Nephron (organoid): ENCODE results near the gene OR2G2.

Source experiments
- H3K27ac Mint-ChIP-seq, 3 experiments: 2 replicates each; pipeline ENCODE4 v1.8.0; 2020; ENCODE audit warnings: mixed read lengths in 3 of 3, mild to moderate bottlenecking in 2 of 3, moderate library complexity in 1 of 3
- H3K27me3 Mint-ChIP-seq: 2 replicates; pipeline ENCODE4 v1.8.0; 2021; ENCODE audit warnings: low read depth, mild to moderate bottlenecking, moderate library complexity, mixed read lengths
- H3K36me3 Mint-ChIP-seq: 2 replicates; pipeline ENCODE4 v1.8.0; 2020; ENCODE audit warnings: low read depth, mixed read lengths
- H3K4me1 Mint-ChIP-seq: 2 replicates; pipeline ENCODE4 v1.8.0; 2020; ENCODE audit warnings: mixed read lengths
- H3K4me3 Mint-ChIP-seq, 3 experiments: 2 replicates each; pipeline ENCODE4 v1.8.0; 2020; ENCODE audit warnings: mild to moderate bottlenecking in 3 of 3, mixed read lengths in 3 of 3, moderate library complexity in 2 of 3
- H3K9me3 Mint-ChIP-seq: 2 replicates; pipeline ENCODE4 v1.8.0; 2020; ENCODE audit warnings: mixed read lengths
- CTCF ChIP-seq, 3 experiments: fragments of 200-600 bp; sonication (generic); IDR thresholded peaks; one replicate each; pipeline ENCODE4 v1.5.0; 2021; ENCODE audit warnings: antibody characterized with exemption in 3 of 3; ENCODE audit not compliant: unreplicated experiment in 3 of 3

Gene OR2G2

GRCh38 chr1:247588060-247588459 lies at the start of gene OR2G2:
Gene OR2G2, plus strand, starts transcription at chr1:247588360. Its CDS starts 0 bp downstream, at chr1:247588360.
- Mint-ChIP-seq H3K27me3 (no peaks in the 10 kb centered on the region), H3K4me1 (no peaks in the 10 kb centered on the region), H3K27ac (no peak within 1 kb of the TSS), H3K9me3 (peaks cover 3% of the 10 kb centered on the region), H3K36me3 (no peaks in the 10 kb centered on the region), H3K4me3 (no peak within 1 kb of the TSS)
- TF ChIP-seq CTCF (IDR thresholded peaks at IDR 0.05; ENCODE audit: unreplicated experiment in 3 of 3): no peak

GRCh38 chr1:247538561-247538960 lies 49.6 kb upstream of the OR2G2 start:
- H3K4me3 Mint-ChIP-seq: no peak overlapping the region
- H3K27ac Mint-ChIP-seq: no peak overlapping the region
- H3K27me3 Mint-ChIP-seq: no peaks in the 10 kb centered on the region
- H3K4me1 Mint-ChIP-seq: no peaks in the 10 kb centered on the region
- no peak for TF ChIP-seq CTCF (IDR thresholded peaks at IDR 0.05; ENCODE audit: unreplicated experiment in 3 of 3)
- H3K36me3 Mint-ChIP-seq: no peaks in the 10 kb centered on the region
- H3K9me3 Mint-ChIP-seq: no peaks in the 10 kb centered on the region

GRCh38 chr1:247539215-247539614 lies 48.9 kb upstream of the OR2G2 start:
- TF ChIP-seq CTCF (IDR thresholded peaks at IDR 0.05; ENCODE audit: unreplicated experiment in 3 of 3): no peak
- no peak overlapping the region for H3K27ac Mint-ChIP-seq
- no peaks in the 10 kb centered on the region for H3K4me1 Mint-ChIP-seq
- no peaks in the 10 kb centered on the region for H3K9me3 Mint-ChIP-seq
- H3K4me3 Mint-ChIP-seq: no peak overlapping the region
- no peaks in the 10 kb centered on the region for H3K36me3 Mint-ChIP-seq
- H3K27me3 Mint-ChIP-seq: no peaks in the 10 kb centered on the region

- H3K4me1 Mint-ChIP-seq: no peaks in the 10 kb centered on the region
- H3K27ac Mint-ChIP-seq: peak overlapping the region in 1 of 3 experiments; percentile 51
- no peaks in the 10 kb centered on the region for H3K36me3 Mint-ChIP-seq
- TF ChIP-seq CTCF (IDR thresholded peaks at IDR 0.05; ENCODE audit: unreplicated experiment in 3 of 3): no peak
- H3K9me3 Mint-ChIP-seq: no peaks in the 10 kb centered on the region
- no peak overlapping the region for H3K4me3 Mint-ChIP-seq
- H3K27me3 Mint-ChIP-seq: no peaks in the 10 kb centered on the region
These were observed 47.6 kb upstream of the OR2G2 start for GRCh38 chr1:247540581-247540980.

GRCh38 chr1:247542811-247543210 lies 45.3 kb upstream of the OR2G2 start:
- Mint-ChIP-seq H3K27me3 (no peaks in the 10 kb centered on the region), H3K4me1 (no peaks in the 10 kb centered on the region), H3K36me3 (no peaks in the 10 kb centered on the region), H3K27ac (no peak overlapping the region), H3K9me3 (no peaks in the 10 kb centered on the region), H3K4me3 (no peak overlapping the region)
- TF ChIP-seq CTCF (IDR thresholded peaks at IDR 0.05; ENCODE audit: unreplicated experiment in 3 of 3): no peak

GRCh38 chr1:247548092-247548491 lies 40.1 kb upstream of the OR2G2 start:
- no peaks in the 10 kb centered on the region for H3K4me1 Mint-ChIP-seq
- H3K27ac Mint-ChIP-seq: no peak overlapping the region
- H3K27me3 Mint-ChIP-seq: no peaks in the 10 kb centered on the region
- TF ChIP-seq CTCF (IDR thresholded peaks at IDR 0.05; ENCODE audit: unreplicated experiment in 3 of 3): no peak
- H3K36me3 Mint-ChIP-seq: no peaks in the 10 kb centered on the region
- no peaks in the 10 kb centered on the region for H3K9me3 Mint-ChIP-seq
- no peak overlapping the region for H3K4me3 Mint-ChIP-seq
